HT1080 (cell line): ENCODE measurements around the gene PLA2G2F. TPM values are rescaled to one million over a fixed set of nuclear protein-coding genes. Genes with fewer than 3 reads are reported as not detected.

Experiments used
- DNase-seq: peaks from one replicate; pipeline ENCODE4 v3.0.0-alpha.2; 2015; ENCODE audit warnings: low read depth
- total RNA-seq: library from RNA; depleted of rRNA; stranded (reverse); fragments of >200 nt; shearing (Covaris generic); gene quantifications from 2 replicates; pipeline ENCODE4 v1.2.3, GENCODE V29; 2014

The PLA2G2F gene
- total RNA-seq, 1 experiment from 2014 or later, result not detected

GRCh38 chr1:20168564-20169491 is 29.7 kb downstream of the PLA2G2F start:
- no peak for DNase-seq

GRCh38 chr1:20169932-20170331 is 30.8 kb downstream of the PLA2G2F start:
- no peak for DNase-seq

- DNase-seq, result no peak
These were observed 33.0 kb downstream of the PLA2G2F start for GRCh38 chr1:20172033-20172590.

GRCh38 chr1:20174937-20175666 is 36.0 kb downstream of the PLA2G2F start:
- no peak for DNase-seq

DNA sequence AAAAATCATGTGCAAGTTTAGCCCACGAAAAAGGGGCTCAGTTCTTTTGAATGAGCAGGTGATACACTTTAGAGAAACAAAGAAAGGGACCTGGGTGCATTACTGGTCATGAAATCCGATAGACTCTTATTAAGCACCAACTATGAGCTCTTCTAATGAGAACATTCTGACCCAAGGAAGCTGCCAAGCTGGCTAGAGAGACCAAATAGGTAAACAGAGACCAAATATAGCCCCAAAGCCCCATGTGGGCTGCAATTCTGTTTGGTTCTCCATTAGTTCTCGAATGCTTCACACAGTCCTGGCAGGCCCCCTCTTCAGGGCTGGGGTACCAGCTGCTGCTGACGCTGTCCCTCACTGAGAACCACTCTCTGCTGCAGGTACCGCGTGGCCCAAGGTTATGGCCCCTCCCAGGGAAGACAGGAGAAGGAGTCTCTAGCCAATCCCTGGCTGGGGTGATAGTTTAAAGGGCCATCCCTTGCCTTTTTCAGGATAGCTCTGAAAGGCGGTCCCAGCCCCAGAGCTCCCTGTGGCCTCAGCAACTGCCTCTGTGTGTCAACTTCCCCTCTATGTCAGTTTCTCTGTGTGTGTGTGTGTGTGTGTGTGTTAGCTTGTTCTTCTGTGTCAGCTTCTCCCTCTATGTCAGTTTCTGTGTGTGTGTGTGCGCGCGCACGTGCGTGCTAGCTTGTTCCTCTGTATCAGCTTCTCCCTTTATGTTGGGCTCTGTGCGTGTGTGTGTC is 39.7 kb downstream of the PLA2G2F start:
- no peak for DNase-seq

DNA sequence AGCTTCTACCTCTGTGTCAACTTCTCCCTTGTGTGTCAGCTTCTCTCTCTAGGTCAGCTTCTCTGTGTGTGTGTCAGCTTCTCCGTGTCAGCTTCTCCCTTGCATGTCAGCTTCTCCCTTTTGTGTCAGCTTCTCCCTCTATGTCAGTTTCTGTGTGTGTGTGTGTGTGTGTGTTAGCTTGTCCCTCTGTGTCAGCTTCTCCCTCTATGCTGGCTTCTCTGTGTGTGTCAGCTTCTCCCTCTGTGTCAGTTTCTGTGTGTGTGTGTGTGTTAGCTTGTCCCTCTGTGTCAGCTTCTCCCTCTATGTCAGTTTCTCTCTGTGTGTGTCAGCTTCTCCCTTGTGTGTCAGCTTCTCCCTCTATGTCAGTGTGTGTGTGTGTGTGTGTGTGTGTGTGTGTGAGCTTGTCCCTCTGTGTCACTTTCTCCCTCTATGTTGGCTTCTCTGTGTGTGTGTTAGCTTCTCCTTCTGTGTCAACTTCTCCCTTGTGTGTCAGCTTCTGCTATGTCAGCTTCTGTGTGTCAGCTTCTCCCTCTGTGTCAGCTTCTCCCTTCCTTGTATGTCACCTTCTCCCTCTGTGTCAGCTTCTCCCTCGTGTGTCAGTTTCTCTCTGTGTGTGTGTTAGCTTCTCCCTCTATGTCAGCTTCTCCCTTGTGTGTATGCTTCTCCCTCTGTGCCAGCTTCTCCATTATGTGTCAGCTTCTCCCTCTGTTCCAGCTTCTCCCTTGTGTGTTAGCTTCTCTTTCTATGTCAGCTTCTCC is 40.4 kb downstream of the PLA2G2F start:
- DNase-seq, result no peak

DNA sequence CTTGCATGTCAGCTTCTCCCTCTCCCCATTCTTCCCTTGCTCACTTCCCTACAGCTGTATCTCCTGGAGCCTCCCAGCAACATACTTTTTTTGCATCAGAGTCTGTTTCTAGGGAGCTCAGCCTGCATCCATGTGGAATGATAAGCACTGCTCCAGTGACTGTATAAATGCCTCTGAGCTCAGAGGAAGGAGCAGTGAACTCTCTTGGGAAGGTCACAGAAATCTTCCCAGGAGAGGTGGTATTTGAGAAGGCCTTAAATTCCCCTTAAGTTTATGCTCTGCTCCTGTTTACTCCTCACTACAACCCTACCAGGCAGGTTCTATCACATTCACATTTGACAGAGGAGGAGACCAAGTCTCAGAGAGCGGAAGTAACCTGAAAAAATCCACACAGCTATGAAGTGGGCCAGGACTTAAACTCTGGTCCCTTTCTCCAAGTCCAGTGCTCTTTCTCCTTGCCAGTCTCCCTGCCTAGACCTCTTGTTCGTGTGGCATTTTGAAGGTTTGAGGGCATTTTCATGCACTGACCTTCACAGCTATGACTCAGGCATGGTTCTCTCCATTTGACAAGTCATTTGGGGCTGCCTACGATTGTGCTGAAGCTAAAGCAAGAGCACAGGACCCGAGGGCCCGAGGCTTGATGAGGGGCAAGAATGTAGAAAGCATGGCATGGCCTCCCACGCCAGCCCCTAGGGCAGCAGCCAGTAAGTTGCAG is 41.2 kb downstream of the PLA2G2F start:
- no peak for DNase-seq

GRCh38 chr1:20180844-20181207 is 41.7 kb downstream of the PLA2G2F start:
- DNase-seq, result no peak

GRCh38 chr1:20182415-20182814 is 43.3 kb downstream of the PLA2G2F start:
- DNase-seq, result no peak

- DNase-seq, result no peak
These were observed 43.9 kb downstream of the PLA2G2F start for GRCh38 chr1:20183035-20183434.

GRCh38 chr1:20183616-20184271 is 44.6 kb downstream of the PLA2G2F start:
- no peak for DNase-seq

GRCh38 chr1:20184481-20184900 is 45.4 kb downstream of the PLA2G2F start:
- no peak for DNase-seq

GRCh38 chr1:20184997-20185833 is 46.1 kb downstream of the PLA2G2F start:
- no peak for DNase-seq

DNA sequence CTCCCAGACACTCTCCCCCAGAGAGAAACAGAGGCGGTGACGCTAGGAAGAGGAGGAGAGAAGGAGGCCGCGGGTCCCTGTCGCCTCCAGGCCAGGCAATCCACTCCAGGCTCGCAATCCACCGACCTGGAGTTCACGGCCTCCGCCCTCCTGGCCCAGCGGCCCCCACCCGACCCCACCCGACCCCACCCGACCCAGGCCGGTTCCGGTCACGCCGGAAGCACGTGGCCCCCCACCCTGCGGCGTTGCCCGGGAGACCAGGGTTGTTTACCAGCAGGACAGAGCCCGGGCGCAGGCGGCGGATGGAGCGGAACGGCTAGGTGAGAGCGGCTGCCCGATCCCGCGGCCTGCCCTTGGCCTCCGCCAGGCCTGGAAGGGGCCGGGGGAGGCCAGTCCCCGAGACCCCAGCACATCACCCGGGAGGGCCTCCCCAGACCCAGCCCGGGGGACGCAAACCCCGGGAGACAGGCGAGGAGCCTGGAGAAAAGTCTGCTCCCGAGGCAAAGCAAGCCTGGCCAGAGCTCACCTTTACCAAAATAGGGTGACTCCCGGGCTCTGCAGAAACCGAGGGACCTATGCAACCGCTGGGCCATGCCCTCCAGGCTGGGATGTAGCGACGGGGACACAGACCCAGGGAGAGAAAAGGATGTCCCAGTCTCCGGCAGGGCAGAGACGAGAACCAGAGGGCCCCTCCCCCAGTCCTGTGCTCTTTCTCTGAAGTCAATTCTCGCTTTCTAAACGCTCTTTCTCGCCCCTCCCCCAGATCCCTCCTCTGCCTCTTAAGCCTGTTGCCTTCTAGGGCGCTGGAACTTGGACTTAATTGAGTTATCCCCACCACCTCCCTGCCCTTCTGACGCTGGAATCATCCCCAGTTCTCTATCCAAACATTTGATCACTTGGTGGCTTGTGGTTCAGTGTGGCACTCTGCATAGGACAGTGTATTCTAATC is 47.0 kb downstream of the PLA2G2F start, which contains the start of the genes PLA2G2C and UBXN10:
Gene PLA2G2C, minus strand, starts transcription at position 685 of the 949 bp plus-strand sequence. CDS start 9,155 bp downstream, outside the sequence.
Gene UBXN10, plus strand, starts transcription at position 263 of the 949 bp plus-strand sequence. CDS start 4,466 bp downstream, outside the sequence.
- DNase-seq, result no peak

- no peak for DNase-seq
These were observed 48.1 kb downstream of the PLA2G2F start for GRCh38 chr1:20187103-20187812.

- DNase-seq, result no peak
These were observed 48.8 kb downstream of the PLA2G2F start for GRCh38 chr1:20187813-20188454.
